HT-29 (cell line): ENCODE results near the gene NEDD4. TPM values are rescaled to one million over a fixed set of nuclear protein-coding genes. Genes with fewer than 3 reads are reported as not detected.
"Not testable (repeated sequence)": the region's sequence is repeated elsewhere in the genome, so short reads cannot be mapped to it uniquely, and the experiment has no call there.

Source experiments
- DNase-seq: peaks from one replicate; pipeline ENCODE4 v3.0.0-alpha.2; 2015; ENCODE audit warnings: low spot score
- total RNA-seq: library from RNA; depleted of rRNA; stranded (reverse); fragments of >200 nt; shearing (Covaris generic); gene quantifications from 2 replicates; pipeline ENCODE4 v1.2.3, GENCODE V29; 2014

The NEDD4 gene
- total RNA-seq, 1 experiment from 2014 or later: 6.2 TPM

DNA sequence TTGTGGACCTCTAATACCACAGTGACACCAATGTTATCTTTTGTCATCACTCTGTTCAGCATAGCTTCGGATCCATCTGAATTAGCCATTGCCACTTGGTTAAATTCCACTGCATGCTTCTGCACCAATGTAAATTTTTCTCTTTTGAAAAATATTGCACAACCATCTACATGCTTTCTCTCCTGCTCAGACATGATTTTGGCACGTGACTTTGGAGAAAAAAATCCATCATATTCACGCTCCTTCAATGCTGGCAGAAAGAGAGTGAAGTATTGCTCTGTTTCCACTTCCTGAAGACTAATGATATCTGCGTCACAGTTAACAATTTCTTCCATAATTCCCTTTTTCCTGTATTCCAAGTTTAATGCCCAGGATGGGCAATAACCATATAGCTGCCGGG, 13.0 kb upstream of the NEDD4 start:
- DNase-seq: not testable (repeated sequence)

DNA sequence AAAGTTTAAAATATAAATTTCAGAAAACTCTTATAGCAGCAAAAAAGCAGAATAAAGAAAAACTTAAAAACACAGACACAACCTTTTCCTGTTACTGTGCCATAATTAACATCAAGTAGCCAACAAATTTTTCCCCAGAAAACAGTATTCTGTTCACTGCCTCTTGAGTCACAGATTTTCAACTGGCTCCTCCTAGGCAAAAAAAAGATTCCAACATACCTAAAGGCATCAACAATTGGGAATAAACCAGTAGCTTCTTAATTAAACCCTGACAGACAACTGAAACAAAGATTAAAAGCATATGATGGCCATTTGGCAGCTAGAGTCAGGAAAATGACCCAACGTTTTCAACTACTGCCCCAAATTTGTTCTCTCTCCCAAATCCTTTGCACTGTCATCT, 10.9 kb upstream of the NEDD4 start:
- DNase-seq: not testable (repeated sequence)

DNA sequence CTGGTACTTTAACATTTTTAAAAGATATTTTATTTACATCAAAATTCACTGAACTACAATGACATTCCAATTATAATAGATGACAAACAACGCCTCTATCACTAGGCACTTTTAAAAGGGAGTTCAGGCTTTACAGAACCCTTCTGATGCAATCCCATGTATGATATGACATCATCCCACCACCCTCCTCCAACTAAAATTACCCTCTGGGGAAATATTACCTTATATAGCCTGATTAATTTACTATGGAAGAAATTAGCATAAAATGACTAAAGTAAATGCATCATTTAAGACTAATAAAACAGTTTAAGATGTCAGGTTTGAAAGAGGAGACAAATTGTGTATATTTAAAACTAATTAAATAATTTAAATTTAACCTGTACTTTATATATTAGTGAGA, 10.4 kb upstream of the NEDD4 start:
- DNase-seq: not testable (repeated sequence)

DNA sequence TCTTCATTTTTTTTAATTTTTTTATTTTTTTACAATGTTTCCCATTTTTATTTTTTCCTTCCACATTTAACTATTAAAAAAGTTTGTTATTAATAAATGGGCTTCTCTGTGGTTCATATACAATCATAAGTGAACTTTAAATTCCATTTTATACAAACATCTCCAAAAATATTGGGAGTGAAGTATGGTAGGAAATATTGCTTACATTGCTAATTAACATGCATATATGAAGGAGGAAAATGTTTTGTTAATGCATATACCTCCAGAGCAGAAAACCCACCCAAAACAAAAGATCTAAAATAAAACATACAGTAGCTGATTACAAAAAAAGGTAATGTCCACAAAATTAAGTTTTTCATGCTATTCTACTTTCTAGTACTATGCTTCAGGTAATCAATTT, 9.9 kb upstream of the NEDD4 start:
- DNase-seq: not testable (repeated sequence)

DNA sequence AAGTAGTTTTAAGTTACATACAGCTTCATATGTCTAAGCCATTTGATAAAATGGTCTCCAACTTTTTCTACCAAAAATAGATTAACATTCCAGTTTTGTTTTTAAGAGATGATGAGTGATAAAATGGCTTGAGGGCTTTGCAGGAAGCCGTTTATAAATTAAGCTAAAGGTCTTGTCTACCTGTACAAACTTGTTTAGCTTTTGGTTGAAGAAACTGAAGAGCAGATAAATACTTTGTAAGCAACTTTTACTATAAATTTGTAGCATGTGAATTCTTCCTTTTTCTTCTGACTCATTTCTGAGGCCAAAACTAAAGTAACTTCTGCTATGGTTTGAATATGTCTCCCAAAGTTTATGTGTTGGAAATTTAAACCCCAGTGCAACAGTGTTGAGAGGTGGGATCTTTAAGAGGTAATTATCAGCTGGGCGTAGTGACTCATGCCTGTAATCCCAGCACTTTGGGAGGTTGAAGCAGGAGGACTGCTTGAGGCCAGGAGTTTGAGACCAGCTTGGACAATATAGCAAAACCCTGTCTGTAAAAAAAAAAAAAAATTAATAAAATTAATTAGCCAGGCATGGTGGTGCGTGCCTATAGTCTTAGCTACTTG, 8.2 kb upstream of the NEDD4 start:
- no peak for DNase-seq

DNA sequence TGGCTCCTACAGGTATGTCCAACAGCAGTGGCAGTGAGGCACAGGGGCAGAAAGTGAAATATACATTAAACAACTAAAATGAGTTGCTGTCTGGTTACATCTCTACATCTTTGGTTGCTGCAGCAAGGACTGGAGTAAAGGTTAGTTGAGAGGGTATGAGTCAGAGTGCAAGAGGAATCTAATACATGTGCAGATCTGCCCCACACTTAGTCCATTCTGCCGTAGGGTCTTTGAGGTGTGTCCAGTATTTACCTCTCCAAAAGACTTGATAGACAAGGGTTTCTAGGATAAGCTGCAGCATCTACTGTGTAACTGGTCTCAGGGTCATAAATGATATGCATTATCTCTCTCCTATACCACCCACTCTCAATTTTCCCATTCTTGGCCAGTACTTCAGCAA, 6.2 kb upstream of the NEDD4 start:
- peak; percentile 10 for DNase-seq

DNA sequence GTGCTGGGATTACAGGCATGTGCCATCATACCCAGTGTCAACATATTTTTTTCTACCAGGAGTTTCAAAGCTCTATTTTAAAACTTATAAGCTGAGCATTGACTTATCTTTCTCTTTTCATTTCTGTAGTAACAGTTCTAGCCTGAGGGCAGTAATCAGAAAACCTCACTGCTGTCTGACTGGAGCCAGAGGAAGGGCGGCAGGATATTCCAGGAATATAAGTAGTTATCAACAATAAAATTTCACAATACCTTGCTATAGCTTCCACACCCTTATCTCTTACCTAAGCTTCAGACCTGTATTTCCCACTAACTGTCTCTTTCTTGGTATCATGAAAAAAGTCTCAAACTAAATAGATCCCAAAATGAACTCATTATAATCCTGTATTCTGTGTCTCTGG, 5.1 kb upstream of the NEDD4 start:
- DNase-seq: no peak

DNA sequence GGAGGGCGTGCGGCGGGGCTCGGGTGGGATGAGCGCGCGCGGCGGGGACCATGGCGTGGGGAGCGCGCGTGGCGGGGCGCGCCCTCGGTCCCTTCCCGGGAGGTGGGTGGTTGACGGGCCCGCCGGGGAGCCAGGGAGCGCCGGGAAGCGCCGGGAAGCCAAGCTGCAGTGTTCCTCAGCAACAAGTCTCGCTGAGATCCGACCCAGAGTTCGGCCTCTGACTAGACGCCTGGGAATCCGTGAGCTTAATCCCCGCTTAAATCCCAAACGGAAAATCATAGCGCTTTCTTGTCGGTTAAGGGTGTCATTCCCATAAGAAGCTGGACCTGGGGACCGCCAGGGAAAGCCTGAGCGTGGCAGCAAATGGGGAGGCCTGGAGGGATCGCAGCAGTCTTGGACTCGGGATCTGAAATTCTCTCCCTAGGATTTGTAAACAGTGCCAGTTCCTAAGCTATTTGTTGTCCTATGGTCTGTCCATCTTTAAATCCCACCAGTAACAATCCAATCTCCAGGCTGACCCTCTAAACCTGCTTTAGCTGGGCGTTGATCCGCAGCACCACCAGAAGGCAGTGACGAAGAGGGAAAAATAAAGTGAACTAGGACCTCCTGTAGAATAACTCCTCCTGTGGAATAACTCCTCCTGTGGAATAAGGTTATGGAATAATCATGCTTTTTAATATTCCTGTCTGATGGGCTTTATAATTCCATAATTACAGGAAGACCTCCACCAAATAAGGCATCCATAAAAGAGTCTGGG, 570 bp upstream of the NEDD4 start:
- peak; percentile 75 for DNase-seq

DNA sequence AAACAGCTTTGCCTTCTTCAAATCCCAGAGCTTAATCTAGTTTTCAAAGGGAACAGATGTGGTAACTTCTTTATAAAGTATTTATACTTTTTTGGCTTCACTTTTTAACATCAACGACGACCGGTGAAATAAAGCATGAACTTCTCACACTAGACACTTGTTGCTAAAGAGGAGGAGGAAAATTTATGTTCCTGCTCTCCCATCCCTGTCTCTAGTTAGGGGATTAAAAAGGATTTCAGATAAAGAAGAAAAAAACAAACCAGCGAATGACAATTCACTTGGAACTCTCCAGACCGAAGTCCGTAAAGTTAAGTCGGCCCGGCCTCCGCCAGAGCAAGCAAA, 672 bp downstream of the NEDD4 start:
- peak; percentile 60 for DNase-seq

DNA sequence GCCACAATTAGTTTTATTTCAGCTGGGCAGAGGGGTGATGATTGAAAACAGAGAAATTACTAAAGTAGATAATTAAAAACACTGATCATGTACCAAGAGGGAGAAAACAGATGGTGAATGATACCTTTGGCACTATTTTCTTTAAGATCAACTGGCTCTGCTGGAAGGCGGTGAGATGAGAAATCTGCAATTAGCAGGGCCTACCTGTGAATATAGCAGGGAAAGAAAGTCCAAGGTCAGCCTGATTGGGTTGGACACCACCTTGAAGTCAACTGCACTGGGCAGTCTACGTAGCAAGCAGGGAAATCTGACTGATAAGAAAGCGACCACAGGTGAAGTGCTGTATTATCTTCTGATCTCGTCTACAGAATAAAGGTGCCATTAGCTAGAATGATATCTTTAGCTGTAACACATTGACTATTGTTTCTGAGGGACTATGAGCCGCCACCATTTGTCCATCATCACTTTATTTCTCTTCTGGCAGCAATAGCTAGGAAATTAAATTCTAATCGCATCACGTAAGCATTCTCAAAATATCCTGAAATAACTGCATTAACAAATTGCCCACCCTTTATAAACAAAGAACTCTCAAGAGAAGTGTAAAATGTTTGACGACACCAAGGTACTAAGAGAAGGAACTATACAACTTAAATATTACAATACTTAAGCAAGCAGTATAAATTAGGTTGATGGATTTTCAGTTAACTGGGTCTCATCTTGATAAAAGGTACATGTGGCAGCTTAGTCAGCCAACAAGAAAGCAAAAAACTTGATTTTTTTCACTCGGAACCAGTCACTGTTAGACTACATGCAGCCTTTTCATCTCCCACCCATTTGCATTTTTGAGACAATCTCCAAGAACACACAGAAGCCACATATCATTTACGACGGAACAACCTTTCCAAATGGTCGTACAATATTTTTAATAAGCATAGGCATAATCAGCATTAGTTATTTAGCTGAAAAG, 1.3 kb downstream of the NEDD4 start:
- DNase-seq: peak; percentile 44

DNA sequence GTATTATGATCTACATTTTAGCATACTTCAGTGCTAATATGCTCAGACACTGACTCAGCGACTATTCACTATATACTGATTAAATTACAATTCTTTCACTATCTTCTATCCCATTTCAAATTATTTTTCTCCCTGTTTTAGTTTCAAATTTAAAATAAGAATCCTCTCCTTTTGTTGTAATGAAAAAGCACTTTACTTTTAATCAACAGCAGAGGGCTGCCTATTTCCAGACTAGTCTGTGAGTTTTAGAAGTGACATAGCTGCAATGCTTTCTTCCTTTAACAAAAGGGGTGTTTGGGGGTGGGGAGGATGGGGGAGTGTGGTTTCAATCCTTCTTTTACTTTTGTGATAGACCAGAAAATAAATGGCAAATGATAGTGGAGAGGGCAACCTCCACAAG, 2.4 kb downstream of the NEDD4 start:
- DNase-seq: no peak

DNA sequence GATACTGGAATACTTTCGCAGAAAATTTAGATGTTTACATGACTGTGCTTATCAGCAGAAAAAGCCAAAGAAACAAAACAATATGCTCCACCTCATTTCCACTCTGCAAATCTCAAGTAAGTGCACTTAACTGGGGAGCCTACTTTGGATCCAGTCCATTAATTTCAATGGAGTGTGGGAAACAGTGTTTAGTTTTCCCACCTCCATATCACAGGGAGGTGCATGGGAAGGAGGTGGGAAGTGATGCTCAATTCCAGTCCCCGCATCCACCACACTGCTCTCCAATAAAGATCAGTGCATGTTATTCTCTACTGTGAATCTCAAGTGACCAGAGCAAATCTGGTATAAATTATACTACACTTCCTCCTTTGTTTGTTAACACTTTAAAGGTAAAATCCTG, 2.9 kb downstream of the NEDD4 start:
- no peak for DNase-seq

DNA sequence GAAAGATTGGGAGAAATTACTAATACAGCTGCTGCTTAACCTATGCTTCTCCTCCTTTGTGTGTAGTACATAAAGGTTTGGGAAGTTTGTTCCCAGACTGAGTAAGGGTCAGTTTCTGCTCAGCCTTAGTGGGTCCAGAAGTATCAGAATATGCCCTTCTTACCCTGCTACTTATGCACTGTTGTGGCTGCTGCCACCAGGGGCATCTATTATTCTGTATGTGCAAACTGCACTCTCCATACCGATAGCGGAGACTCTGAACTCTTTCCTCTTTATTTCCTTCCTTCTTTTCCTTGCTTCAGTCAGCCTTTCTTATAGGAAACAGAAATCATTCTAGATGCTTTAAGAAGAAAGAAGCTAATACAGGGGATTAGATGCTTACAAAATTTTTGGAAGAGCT, 4.0 kb downstream of the NEDD4 start:
- DNase-seq: peak; percentile 17

DNA sequence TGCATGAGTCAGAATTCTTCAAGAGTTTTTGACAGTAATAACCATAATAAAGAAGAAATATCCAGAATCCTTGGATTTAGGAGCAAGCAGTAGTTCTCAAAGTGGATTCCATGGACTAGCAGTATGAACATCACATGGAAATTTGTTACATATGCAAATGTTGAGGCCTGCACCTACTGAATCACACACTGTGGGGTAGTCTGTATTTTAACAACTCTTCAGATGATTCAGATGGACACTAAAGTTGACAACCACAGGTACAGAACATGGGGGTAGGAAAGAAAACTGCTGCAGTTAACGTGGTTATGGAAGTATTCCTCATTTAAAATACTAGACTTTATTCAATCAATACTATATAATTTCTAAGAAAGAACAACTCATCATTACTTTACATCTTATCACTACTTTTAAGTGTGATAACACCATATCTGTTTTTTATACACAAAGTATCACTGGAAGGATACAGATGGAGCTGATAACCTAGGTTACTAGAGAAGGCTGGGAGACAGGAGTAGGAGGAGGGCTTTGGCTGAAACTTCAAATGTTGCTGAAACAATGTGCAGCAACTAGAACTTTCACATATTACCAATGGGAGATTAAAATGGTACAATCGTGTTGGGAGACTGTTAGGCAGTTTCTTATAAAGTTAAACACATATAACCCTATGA, 11.7 kb downstream of the NEDD4 start:
- no peak for DNase-seq

DNA sequence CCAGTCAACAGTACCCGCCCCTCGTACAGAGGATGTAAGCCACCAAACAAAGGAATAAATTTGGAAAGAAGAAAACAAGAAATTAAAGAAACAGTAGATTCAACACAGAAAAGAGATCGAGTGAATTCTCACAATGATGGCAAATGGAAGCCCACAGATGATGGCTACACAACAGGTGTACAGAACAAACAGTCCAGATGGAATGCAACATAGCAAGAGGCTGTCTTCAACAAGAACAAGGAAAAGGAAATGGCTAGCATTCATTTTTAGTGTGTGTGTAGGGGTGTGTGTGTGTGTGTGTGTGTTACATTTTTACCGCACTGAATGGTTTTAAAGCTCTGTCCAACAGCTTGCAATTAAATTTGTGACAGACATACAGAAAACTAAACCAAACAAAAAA, 12.9 kb downstream of the NEDD4 start:
- DNase-seq: no peak

DNA sequence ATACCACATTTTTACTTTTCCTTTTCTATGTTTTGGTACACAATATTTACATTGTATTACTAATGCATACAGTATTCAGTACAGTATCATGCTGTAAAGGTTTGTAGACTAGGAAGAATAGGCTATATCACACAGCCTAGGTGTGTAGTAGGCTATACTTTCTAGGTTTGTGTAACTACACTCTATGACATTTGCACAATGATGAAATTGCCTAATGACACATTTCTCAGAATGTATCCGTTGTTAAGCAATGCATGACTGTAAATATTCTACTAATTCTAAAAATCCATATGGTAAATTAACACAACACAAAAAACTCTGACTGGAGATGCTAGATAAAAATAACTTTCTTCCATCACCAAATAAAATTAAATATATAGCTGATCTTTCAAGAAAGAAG, 16.2 kb downstream of the NEDD4 start:
- no peak for DNase-seq

DNA sequence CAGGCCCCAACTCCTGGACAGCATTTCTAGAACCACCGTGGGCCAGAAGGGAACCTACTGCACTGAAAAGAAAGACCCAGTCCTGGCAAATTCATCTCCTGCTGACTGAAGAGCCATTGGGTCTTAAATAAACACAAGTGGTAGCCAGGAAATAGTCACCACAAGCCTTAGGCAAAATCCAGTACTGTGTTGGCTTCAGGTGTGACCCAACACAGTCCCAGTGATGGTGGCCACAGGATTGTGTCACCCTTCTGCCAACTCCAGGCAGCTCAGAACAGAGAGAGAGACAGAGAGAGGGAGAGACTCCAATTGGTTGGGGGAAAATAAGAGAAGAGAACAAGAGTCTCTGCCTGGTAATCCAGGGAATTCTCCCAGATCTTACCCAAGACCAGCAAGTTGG, 23.1 kb downstream of the NEDD4 start:
- DNase-seq: no peak

DNA sequence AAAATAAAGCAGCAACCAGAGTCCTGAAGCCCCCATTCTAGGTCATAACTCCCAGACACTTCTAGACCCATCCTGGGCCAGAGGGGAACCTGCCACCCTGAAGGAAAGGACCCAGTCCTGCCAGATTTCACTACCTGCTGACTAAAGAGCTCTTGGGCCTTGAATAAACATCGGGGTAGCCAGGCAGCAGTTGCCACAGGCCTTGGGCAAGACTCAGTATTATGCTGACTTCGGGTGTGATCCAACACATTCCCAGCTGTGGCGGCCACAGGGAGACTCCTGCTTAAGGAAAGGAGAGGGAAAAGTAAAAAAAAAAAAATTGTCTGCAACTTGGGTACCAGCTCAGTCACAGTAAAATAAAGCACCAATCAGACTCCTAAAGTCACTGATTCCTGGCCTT, 23.8 kb downstream of the NEDD4 start:
- DNase-seq: no peak

DNA sequence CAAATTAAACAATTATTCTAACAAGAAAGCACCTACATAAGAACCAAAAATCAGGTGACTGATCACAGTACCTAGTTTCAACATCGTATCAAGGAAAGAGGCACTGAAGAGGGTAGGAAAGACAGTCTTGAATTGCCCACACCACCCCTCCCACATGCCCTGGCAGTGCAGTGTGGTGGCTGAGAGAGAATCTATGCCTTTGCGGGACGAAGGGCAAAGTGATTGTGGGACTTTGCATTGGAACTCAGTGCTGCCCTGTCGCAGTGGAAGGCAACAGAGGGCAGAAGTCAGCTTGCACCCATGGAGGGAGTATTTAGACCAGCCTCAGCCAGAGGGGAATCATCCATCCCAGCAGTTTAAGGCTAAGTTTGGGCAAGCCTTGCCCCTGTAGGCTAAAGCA, 24.5 kb downstream of the NEDD4 start:
- DNase-seq: no peak

DNA sequence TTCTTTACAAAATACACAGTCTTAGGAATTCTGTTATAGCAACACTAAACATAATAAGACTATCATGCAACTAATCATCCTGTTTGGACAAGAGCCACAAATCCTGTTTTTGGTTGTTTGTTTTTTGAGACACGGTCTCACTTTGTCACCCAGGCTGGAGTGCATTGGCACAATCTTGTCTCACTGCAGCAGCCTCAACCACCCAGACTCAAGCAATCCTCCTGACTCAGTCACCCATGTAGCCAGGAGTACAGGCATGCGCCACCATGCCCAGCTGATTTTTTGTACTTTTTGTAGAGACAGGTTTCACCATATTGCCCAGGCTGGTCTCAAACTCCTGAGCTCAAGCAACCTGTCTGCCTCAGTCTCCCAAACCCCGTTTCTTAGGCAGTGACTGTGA, 28.3 kb downstream of the NEDD4 start:
- DNase-seq: no peak

DNA sequence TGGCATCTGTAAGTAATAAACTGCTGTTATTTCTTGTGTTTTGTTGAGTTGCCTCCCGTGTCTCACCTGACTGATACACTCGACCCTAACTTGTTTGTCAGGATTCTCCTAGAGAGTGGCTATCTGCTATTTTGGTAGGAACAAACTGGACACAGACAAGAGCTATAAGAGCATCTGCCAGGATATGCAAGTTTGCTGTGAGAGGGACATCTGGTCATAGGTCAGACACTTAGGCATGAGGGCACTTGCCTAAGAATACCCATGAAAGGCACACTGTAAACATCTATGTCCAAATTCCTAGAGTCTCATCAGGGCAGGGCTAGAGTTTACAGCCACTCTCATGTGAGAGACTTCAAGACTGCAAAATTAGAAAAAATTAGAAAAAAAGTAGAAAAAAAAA, 32.5 kb downstream of the NEDD4 start:
- no peak for DNase-seq
